GM18502 (cell line): ENCODE data around the gene STARD5.

Experiments used
- ATAC-seq: cut with Tn5 transposase; IDR thresholded peaks from one replicate; pipeline ENCODE4 v1.9.1; 2021; ENCODE audit warnings: mild to moderate bottlenecking; ENCODE audit not compliant: unreplicated experiment, poor library complexity

STARD5 gene

GRCh38 chr15:81315452-81316175 lies 8.3 kb downstream of the STARD5 start:
- ATAC-seq, result no peak

- no peak for ATAC-seq
Measured at GRCh38 chr15:81314378-81314777, 9.6 kb downstream of the STARD5 start.

GRCh38 chr15:81313686-81314085 lies 10.3 kb downstream of the STARD5 start:
- ATAC-seq, result no peak

GRCh38 chr15:81312790-81313543 lies 11.0 kb downstream of the STARD5 start:
- no peak for ATAC-seq

GRCh38 chr15:81311752-81312464 lies 12.0 kb downstream of the STARD5 start:
- peak; percentile 57 for ATAC-seq

- ATAC-seq, result no peak
Measured at GRCh38 chr15:81310480-81310879, 13.5 kb downstream of the STARD5 start.

- ATAC-seq, result no peak
Measured at GRCh38 chr15:81309647-81310450, 14.1 kb downstream of the STARD5 start.

- no peak for ATAC-seq
Measured at GRCh38 chr15:81308260-81308659, 15.7 kb downstream of the STARD5 start.

- no peak for ATAC-seq
Measured at GRCh38 chr15:81304226-81304625, 19.7 kb downstream of the STARD5 start.

- no peak for ATAC-seq
Measured at GRCh38 chr15:81303244-81304225, 20.4 kb downstream of the STARD5 start.

GRCh38 chr15:81302701-81303109 lies 21.2 kb downstream of the STARD5 start:
- ATAC-seq, result peak; percentile 24

- ATAC-seq, result peak; percentile 82
Measured at GRCh38 chr15:81301815-81302399, 22.0 kb downstream of the STARD5 start.

GRCh38 chr15:81301385-81301784 lies 22.6 kb downstream of the STARD5 start:
- ATAC-seq, result no peak

GRCh38 chr15:81299630-81300273 lies 24.2 kb downstream of the STARD5 start:
- no peak for ATAC-seq

GRCh38 chr15:81299156-81299555 lies 24.8 kb downstream of the STARD5 start:
- no peak for ATAC-seq

- ATAC-seq, result no peak
Measured at GRCh38 chr15:81298611-81299010, 25.3 kb downstream of the STARD5 start.

- ATAC-seq, result no peak
Measured at GRCh38 chr15:81297603-81298575, 26.1 kb downstream of the STARD5 start.
